Suprapubic skin (tissue), 4 donors: Measurements from ENCODE around the gene DAPL1. TPM values are rescaled to one million over a fixed set of nuclear protein-coding genes. Genes with fewer than 3 reads are reported as not detected.

Experiments used
- DNase-seq, 2 donors: peaks; one replicate each; pipeline ENCODE4 v3.0.0-alpha.2; 2019; ENCODE audit warnings: low spot score in 2 of 2
- H3K27ac ChIP-seq: fragments of 200-600 bp; sonication (generic); one replicate; pipeline ENCODE4 v1.5.1; 2019
- H3K27me3 ChIP-seq: fragments of 200-600 bp; sonication (generic); one replicate; pipeline ENCODE4 v1.5.1; 2019
- H3K36me3 ChIP-seq: fragments of 200-600 bp; sonication (generic); one replicate; pipeline ENCODE4 v1.5.1; 2019
- H3K4me1 ChIP-seq: fragments of 200-600 bp; sonication (generic); one replicate; pipeline ENCODE4 v1.5.1; 2019
- H3K4me3 ChIP-seq: fragments of 200-600 bp; sonication (generic); one replicate; pipeline ENCODE4 v1.5.1; 2019; ENCODE audit warnings: mild to moderate bottlenecking
- H3K9me3 ChIP-seq: fragments of 200-600 bp; sonication (generic); one replicate; pipeline ENCODE4 v1.5.1; 2019
- EP300 ChIP-seq: sonication (generic); formaldehyde crosslinking; IDR thresholded peaks from one replicate; pipeline ENCODE4 v1.6.1; 2017; ENCODE audit warnings: antibody characterized with exemption
- POLR2A ChIP-seq, 2 donors: fragments of 450-650 bp; IDR thresholded peaks; one replicate each; pipeline ENCODE4 v1.6.1; 2017; ENCODE audit warnings: antibody characterized with exemption in 2 of 2, mild to moderate bottlenecking in 2 of 2, moderate library complexity in 2 of 2
- POLR2AphosphoS5 ChIP-seq, 3 donors: sonication (generic); formaldehyde crosslinking; IDR thresholded peaks; one replicate each; pipeline ENCODE4 v1.6.1; 2017; ENCODE audit warnings: antibody characterized with exemption in 3 of 3
- WGBS: methylation state at CpG from one replicate; pipeline ENCODE4 v1.1.5; 2018; 5-methylcytosine and 5-hydroxymethylcytosine counted together
- total RNA-seq, 4 donors: library from RNA; depleted of rRNA; stranded (reverse); fragments of >200 nt; gene quantifications; one replicate each; pipeline ENCODE4 v1.1.0, GENCODE V29; 2016
- TF ChIP-seq, protein P1 (sequence below), 2 donors: fragments of 200-600 bp in 1 of 2; fragments of 450-650 bp in 1 of 2; sonication (generic) in 1 of 2; IDR thresholded peaks; one replicate each; pipeline ENCODE4 v1.5.1; 2016 to 2019; ENCODE audit warnings: antibody characterized with exemption in 2 of 2, mild to moderate bottlenecking in 1 of 2, moderate library complexity in 1 of 2

DAPL1 gene
- total RNA-seq, 4 donors from 2014 or later, result 158 to 307 (median 277) TPM

DNA sequence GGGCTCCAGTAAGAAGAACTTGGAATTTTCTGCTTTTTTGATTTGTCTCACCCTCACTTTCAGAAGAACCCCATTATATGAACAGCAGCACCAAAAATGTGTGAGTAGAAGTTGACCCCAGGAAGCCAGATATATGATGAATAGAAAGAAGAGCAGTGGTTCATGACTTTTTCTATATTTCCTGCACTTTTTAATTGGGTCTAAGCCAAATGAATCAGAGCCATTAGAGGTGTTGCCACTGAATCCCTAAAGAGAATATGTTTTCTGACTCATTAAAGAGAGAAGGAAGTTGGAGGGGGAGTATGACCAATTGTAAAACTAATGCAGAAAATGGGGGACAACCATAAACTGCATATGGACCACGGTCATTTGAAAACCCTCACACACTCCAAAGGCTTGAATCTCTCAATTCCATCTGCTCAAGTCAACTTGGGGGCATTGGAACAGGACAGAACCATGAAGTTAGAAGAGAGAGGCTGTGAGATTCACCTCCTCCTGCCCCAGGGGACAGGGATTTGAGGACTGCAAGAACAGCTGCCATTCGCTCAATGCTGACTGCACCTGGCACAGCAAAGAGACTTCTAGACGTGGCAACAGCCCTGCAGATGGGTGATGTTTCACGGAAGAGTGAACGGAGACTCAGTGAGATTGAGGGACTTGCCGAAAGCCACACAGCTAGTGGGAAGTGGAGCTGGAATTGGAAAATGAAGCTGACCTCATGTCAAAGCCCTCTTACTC lies 3.0 kb downstream of the DAPL1 start:
- no peak for DNase-seq
- 64% methylated on average over 6 of the region's 6 CpGs for WGBS
- peaks cover 44% of the 10 kb centered on the region for H3K4me1 ChIP-seq
- TF ChIP-seq, protein P1, sequence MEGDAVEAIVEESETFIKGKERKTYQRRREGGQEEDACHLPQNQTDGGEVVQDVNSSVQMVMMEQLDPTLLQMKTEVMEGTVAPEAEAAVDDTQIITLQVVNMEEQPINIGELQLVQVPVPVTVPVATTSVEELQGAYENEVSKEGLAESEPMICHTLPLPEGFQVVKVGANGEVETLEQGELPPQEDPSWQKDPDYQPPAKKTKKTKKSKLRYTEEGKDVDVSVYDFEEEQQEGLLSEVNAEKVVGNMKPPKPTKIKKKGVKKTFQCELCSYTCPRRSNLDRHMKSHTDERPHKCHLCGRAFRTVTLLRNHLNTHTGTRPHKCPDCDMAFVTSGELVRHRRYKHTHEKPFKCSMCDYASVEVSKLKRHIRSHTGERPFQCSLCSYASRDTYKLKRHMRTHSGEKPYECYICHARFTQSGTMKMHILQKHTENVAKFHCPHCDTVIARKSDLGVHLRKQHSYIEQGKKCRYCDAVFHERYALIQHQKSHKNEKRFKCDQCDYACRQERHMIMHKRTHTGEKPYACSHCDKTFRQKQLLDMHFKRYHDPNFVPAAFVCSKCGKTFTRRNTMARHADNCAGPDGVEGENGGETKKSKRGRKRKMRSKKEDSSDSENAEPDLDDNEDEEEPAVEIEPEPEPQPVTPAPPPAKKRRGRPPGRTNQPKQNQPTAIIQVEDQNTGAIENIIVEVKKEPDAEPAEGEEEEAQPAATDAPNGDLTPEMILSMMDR (IDR thresholded peaks at IDR 0.05), result no peak
- TF ChIP-seq POLR2A (IDR thresholded peaks at IDR 0.05), result no peak
- no peak for TF ChIP-seq POLR2AphosphoS5 (IDR thresholded peaks at IDR 0.05)
- no peak for TF ChIP-seq EP300
- H3K27ac ChIP-seq, result no peak overlapping the region
- no peaks in the 10 kb centered on the region for H3K27me3 ChIP-seq
- no peaks in the 10 kb centered on the region for H3K36me3 ChIP-seq
- H3K9me3 ChIP-seq, result no peaks in the 10 kb centered on the region
- no peak overlapping the region for H3K4me3 ChIP-seq

DNA sequence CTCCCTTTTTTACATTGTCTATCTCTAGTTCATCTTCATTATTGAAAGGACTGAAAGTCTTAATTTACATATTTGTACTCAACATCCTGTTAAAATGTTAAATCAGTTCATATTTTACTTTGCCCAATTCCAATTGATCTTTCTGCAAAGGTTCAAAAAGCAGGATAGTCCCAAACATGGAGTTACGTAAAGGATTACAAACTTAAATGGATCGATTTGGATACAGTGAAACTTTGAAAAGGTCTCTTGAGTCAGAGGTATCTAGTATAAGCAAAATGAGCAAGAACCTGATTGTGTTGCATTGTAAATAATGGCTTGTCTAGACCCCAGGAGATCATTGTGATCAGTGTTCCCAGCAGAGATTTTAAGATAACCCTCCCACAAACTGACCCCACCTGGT lies 4.1 kb downstream of the DAPL1 start:
- no peak for DNase-seq
- Histone ChIP-seq H3K36me3 (no peaks in the 10 kb centered on the region), H3K27me3 (no peaks in the 10 kb centered on the region), H3K9me3 (no peaks in the 10 kb centered on the region), H3K4me1 (peaks cover 51% of the 10 kb centered on the region), H3K4me3 (no peak overlapping the region), H3K27ac (no peak overlapping the region)
- TF ChIP-seq POLR2A (IDR thresholded peaks at IDR 0.05) (no peak), POLR2AphosphoS5 (IDR thresholded peaks at IDR 0.05) (no peak), EP300 (no peak)
- TF ChIP-seq, protein P1 (IDR thresholded peaks at IDR 0.05), result no peak
- 90% methylated on average over 2 of the region's 2 CpGs for WGBS

DNA sequence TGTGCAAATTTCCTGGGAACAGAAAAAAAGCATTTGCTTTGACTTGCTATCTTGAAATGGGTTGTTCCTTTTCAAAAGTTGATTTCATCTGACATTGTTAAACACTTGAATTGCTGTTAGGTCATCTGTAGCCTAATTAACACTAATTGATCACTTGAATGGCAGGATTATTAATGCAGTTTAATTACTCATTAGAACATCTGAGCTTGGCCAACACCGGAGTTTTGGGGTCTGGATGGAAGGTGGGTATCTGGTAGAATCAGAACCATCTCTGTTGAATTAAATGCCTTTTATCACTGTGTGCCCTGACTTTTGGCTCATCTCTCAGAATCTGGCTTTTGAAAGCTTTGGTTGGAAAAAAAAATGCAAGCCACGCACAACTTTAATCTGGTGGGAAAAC lies 8.4 kb downstream of the DAPL1 start:
- Histone ChIP-seq H3K27ac (no peak overlapping the region), H3K9me3 (no peaks in the 10 kb centered on the region), H3K4me1 (peaks cover 33% of the 10 kb centered on the region), H3K27me3 (no peaks in the 10 kb centered on the region), H3K4me3 (no peak overlapping the region), H3K36me3 (no peaks in the 10 kb centered on the region)
- 69% methylated on average over 2 of the region's 2 CpGs for WGBS
- TF ChIP-seq POLR2A (IDR thresholded peaks at IDR 0.05) (no peak), POLR2AphosphoS5 (IDR thresholded peaks at IDR 0.05) (no peak), EP300 (no peak)
- TF ChIP-seq, protein P1 (IDR thresholded peaks at IDR 0.05), result no peak
- DNase-seq, result no peak

DNA sequence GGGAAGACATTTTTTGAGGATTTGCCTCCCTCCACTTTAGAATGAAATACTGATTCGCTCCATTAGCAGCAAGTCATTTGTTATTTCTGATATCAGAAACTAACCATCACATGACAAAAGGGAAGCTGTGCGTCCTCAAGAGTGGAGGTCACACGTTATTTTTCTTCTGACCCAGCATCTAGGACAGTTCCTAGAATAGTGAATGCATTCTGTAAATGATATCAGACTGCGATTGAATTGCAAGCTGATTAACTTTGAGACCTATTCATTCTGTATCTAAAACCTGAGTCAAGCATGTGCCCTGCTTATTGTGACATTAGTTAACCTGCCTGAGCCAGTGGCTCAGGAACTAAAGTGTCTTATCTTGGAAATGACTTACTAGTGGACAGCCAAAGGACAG lies 10.1 kb downstream of the DAPL1 start:
- DNase-seq, result no peak
- Histone ChIP-seq H3K9me3 (no peaks in the 10 kb centered on the region), H3K36me3 (no peaks in the 10 kb centered on the region), H3K4me1 (peaks cover 26% of the 10 kb centered on the region), H3K27me3 (no peaks in the 10 kb centered on the region), H3K4me3 (no peak overlapping the region), H3K27ac (no peak overlapping the region)
- TF ChIP-seq, protein P1 (IDR thresholded peaks at IDR 0.05), result no peak
- TF ChIP-seq EP300 (no peak), POLR2A (IDR thresholded peaks at IDR 0.05) (no peak), POLR2AphosphoS5 (IDR thresholded peaks at IDR 0.05) (no peak)
- WGBS, result 90% methylated on average over 4 of the region's 4 CpGs

DNA sequence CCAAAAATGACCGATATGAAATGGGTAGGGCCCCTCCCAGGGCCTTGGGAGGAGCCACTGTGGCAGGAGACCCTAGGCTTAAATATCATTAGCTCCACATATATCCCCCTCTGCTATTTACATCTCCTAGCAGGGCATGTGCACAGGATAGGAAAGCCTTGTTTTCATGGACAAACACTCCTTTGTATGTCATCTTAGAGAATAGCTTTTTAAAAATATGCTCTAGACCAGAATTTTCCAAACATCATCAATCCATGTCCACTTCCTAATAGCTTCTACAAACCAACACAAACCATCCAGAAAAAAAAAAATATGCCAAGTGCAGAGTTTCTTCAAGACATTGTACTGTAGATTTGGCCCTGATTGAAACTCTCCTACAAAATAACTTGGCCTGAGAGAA lies 10.8 kb downstream of the DAPL1 start:
- H3K36me3 ChIP-seq, result no peaks in the 10 kb centered on the region
- no peak for DNase-seq
- no peak overlapping the region for H3K27ac ChIP-seq
- no peaks in the 10 kb centered on the region for H3K27me3 ChIP-seq
- no peaks in the 10 kb centered on the region for H3K9me3 ChIP-seq
- TF ChIP-seq POLR2AphosphoS5 (IDR thresholded peaks at IDR 0.05), result no peak
- no peak overlapping the region for H3K4me3 ChIP-seq
- WGBS, result 77% methylated on average over 1 of the region's 1 CpG
- H3K4me1 ChIP-seq, result peaks cover 26% of the 10 kb centered on the region
